22Rv1 (cell line): ENCODE data around the gene C3AR1.
"Not testable (repeated sequence)": the region's sequence is repeated elsewhere in the genome, so short reads cannot be mapped to it uniquely, and the experiment has no call there.

Experiments used
- H3K27ac ChIP-seq: fragments of 450-650 bp; 2 replicates; pipeline ENCODE4 v1.5.1; 2017
- ZFX ChIP-seq: fragments of 450-650 bp; IDR thresholded peaks from 2 replicates; pipeline ENCODE4 v1.6.1; 2017; ENCODE audit warnings: antibody characterized with exemption, borderline replicate concordance
- TF ChIP-seq, protein P1 (sequence below): fragments of 450-650 bp; IDR thresholded peaks from 2 replicates; pipeline ENCODE4 v1.5.1; 2017; ENCODE audit warnings: mild to moderate bottlenecking

C3AR1 gene

GRCh38 chr12:8088574-8088973 is 22.4 kb upstream of the C3AR1 start:
- no peak overlapping the region for H3K27ac ChIP-seq
- no peak for TF ChIP-seq ZFX

- H3K27ac ChIP-seq: no peak overlapping the region
- TF ChIP-seq, protein P1, sequence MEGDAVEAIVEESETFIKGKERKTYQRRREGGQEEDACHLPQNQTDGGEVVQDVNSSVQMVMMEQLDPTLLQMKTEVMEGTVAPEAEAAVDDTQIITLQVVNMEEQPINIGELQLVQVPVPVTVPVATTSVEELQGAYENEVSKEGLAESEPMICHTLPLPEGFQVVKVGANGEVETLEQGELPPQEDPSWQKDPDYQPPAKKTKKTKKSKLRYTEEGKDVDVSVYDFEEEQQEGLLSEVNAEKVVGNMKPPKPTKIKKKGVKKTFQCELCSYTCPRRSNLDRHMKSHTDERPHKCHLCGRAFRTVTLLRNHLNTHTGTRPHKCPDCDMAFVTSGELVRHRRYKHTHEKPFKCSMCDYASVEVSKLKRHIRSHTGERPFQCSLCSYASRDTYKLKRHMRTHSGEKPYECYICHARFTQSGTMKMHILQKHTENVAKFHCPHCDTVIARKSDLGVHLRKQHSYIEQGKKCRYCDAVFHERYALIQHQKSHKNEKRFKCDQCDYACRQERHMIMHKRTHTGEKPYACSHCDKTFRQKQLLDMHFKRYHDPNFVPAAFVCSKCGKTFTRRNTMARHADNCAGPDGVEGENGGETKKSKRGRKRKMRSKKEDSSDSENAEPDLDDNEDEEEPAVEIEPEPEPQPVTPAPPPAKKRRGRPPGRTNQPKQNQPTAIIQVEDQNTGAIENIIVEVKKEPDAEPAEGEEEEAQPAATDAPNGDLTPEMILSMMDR: no peak
- no peak for TF ChIP-seq ZFX
These were observed 21.5 kb upstream of the C3AR1 start for GRCh38 chr12:8087666-8088065.

GRCh38 chr12:8084351-8084750 is 18.2 kb upstream of the C3AR1 start:
- H3K27ac ChIP-seq: not testable (repeated sequence)

- H3K27ac ChIP-seq: peak overlapping the region; percentile 95
- TF ChIP-seq, protein P1: no peak
- no peak for TF ChIP-seq ZFX
These were observed 16.6 kb upstream of the C3AR1 start for GRCh38 chr12:8082808-8083100.

- H3K27ac ChIP-seq: peak overlapping the region; percentile 95
- TF ChIP-seq ZFX: no peak
- TF ChIP-seq, protein P1: no peak
These were observed 15.2 kb upstream of the C3AR1 start for GRCh38 chr12:8081251-8081920.

DNA sequence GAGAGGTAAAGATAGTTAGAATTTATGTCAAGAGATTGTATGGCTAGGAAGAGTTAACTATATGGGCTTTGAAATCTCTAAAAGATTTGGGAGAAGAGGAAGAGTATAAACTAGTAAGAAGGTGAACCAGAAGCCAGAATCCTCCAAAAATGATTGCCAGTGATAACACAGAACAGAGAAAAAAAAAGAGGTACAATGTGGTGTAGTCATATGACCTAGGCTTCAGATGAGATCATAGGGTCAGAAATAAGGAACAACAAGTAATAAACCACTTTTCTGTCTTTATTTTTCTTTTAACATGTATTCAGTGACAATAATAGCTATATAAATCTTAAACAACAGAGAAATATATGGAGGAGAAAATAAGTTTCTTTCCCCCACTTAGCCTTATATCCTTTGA is 14.0 kb upstream of the C3AR1 start:
- TF ChIP-seq, protein P1: no peak
- no peak for TF ChIP-seq ZFX
- H3K27ac ChIP-seq: no peak overlapping the region

GRCh38 chr12:8078916-8079315 is 12.8 kb upstream of the C3AR1 start:
- TF ChIP-seq ZFX: no peak
- TF ChIP-seq, protein P1: no peak
- H3K27ac ChIP-seq: no peak overlapping the region

DNA sequence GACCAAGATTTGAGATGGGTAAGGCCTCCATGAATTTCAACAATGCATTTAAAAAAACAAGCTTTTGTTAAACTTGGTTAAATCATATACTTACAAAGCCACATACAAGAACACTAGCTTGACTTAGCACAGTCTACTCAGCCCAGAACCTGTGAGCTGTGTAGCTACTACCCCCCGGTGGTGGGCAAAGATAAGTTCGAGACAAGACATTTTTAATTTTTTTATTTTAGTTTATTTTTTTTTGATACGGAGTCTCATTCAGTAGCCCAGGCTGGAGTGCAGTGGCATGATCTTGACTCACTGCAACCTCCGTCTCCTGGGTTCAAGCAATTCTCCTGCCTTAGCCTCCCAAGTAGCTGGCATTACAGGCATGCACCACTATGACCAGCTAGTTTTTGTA is 12.2 kb upstream of the C3AR1 start:
- TF ChIP-seq, protein P1: peak; percentile 74
- TF ChIP-seq ZFX: no peak
- H3K27ac ChIP-seq: no peak overlapping the region
